Fibroblast of skin of scalp (primary cell): Measurements from ENCODE around the gene PARM1.
"Not testable (repeated sequence)": the region's sequence is repeated elsewhere in the genome, so short reads cannot be mapped to it uniquely, and the experiment has no call there.

Experiments
- DNase-seq: peaks from one replicate; pipeline ENCODE4 v3.0.0-alpha.2; 2013

Gene PARM1

GRCh38 chr4:74990276-74990875 is 57.5 kb downstream of the PARM1 start:
- DNase-seq, result no peak

DNA sequence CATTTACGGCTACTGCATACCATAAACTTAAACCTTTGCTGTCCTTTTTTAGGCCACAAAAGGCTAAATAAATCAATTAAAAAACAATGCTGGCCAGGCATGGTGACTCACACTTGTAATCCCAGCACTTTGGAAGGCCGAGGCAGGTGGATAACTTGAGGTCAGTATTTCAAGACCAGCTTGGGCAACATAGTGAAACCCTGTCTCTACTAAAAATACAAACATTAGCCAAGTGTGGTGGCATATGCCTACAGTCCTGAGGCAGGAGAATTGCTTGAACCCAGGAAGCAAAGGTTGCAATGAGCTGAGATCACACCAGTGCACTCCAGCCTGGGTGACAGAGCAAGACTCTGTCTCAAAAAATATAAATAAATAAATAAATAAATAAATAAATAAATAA is 61.5 kb downstream of the PARM1 start:
- DNase-seq, result not testable (repeated sequence)

DNA sequence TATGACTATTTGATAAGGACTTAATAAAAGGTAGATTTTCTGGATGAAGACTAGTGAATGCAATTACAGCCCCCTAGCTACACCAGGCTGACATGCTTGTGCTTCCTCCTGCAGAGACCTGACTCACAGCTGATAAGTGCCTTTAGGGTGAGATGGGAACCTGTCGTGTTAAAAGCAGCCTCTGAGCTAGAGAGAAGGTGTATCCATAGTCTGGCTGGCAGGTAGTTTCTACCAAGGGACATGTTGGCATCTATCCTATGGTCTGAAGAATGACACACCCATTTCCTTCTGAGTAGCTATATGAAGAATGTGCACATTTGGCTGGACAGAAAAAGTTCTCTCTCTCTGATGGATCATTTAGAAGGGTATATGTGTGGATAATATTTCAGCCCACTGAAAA is 64.1 kb downstream of the PARM1 start:
- no peak for DNase-seq

- no peak for DNase-seq
Measured at GRCh38 chr4:74997948-74998729, 65.2 kb downstream of the PARM1 start.

GRCh38 chr4:74999714-75000309 is 66.9 kb downstream of the PARM1 start:
- no peak for DNase-seq

DNA sequence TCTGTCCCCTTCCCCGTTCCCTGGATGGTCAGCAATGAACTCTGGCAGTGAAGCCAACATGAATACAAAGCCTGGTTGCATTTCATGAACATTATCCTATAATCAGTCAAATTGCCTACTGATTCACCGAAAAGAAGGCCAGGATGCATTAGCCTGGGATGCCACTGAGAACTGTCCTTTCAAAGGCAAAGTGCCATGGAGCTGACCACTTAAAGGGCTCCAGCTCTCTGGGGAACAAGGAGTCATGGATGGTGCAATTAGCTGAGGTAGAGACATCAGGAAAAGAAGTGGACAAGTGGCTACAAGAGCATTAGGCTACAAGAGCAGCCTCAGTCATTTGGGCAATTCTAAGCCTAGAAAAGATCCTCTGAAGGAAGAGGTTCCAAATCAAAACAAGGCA is 69.0 kb downstream of the PARM1 start:
- DNase-seq, result no peak

- DNase-seq, result no peak
Measured at GRCh38 chr4:75002381-75002780, 69.5 kb downstream of the PARM1 start.

- DNase-seq, result no peak
Measured at GRCh38 chr4:75003979-75004378, 71.1 kb downstream of the PARM1 start.

GRCh38 chr4:75004755-75005668 is 72.1 kb downstream of the PARM1 start:
- no peak for DNase-seq

DNA sequence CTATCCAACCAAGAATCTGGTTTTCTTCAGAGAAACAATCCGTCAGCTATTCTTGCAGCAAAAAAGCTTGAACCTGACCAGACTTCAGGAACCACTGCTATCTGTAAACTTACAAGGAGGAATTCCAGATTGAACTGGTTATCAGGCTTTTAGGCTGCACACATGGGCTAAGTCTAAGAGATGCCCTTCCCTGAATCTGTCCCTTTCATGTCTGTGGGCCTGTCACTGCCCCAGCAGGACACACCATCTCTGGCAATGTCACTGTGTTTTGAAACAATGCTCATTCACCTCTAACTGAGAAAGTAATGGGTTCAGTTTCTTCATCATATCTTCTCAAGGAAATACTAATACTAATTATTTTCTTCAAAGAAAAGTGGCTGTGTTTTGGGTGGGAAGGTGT is 72.8 kb downstream of the PARM1 start:
- no peak for DNase-seq

- DNase-seq, result no peak
Measured at GRCh38 chr4:75007891-75008290, 75.0 kb downstream of the PARM1 start.

DNA sequence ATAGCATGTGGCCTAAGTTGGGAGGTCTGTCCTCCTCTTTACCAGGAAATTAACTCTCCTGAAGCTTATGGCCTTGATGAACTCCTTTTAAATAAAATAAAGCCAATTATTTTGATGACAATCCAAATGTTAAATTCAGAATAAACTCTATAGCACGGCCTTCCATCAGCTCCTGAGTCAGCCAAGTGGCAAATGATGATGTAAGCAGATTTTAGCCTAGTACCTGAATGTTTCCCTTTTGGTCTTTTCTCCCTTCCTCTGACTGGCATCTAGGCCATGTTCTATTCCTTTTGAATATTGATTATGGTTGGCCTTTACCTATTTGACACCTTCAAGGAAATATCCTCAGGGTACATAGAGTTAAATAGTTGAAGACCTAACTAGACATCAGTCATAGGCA is 76.2 kb downstream of the PARM1 start:
- DNase-seq, result no peak

DNA sequence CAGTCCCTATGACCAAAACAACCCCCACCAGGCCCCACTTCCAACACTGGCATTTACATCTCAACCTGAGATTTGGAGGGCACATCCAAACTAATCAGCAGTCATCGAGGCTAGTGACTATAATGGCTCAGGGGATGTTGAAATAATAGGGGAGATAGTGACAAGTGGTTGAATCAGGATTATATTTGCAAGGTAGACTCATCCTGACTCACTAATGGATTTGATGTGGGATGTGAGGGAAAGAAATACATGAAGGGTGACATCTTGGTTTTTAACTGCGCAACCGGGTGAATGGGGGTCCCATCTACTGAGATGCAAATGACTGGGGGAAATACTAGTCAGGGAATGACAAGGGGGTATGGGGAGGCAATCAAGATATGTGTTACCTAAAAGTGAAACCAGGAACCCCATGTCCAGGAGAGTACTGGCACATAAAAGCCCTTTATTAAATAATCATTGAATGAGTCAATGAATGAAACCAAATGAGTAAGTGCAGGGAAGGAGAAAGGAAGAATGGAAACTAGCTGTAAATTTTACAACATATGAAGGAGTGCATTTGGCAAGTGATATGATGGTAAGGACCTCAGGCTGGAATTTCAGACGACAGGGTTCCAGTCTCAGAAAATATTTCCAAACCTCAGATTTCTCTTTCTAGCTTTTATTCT is 78.3 kb downstream of the PARM1 start:
- no peak for DNase-seq

DNA sequence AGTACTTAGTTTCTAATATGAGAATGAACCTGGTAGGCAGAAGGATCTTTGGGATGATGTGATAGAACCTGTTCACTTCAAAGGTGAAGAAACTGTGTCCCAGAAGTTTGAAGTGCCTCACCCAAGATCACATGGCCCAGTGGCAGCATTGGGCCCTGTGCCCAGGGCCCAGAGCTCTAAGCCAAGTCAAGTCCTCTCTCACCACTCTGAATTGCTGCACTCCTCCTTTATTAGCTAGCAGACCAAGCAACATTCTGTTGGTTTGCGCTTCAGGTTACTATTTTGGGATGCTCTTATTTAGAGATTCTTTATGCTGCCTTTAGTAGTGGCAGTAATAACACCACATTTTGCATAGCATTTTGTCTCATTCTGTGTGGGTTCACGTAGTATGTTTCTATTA is 82.7 kb downstream of the PARM1 start:
- no peak for DNase-seq

DNA sequence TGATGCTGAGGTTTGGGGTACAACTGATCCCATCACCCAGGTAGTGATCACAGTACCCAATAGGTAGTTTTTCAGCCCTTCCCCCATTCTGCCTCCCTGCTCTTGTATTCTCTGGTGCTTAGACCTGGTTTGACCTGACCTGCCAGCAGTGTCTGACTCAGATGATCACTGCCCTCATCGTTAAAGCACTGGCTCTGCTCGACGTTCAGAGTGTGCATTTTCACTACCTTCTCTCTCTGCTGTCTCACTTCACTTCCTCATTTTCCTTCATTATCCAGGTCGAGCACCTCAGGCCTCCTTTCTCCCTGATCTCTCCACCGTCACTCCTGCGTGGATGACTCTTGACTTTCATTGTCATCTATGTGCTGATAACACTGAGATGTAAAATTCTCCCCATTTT is 83.6 kb downstream of the PARM1 start:
- no peak for DNase-seq

- DNase-seq, result no peak
Measured at GRCh38 chr4:75018811-75019479, 86.0 kb downstream of the PARM1 start.

DNA sequence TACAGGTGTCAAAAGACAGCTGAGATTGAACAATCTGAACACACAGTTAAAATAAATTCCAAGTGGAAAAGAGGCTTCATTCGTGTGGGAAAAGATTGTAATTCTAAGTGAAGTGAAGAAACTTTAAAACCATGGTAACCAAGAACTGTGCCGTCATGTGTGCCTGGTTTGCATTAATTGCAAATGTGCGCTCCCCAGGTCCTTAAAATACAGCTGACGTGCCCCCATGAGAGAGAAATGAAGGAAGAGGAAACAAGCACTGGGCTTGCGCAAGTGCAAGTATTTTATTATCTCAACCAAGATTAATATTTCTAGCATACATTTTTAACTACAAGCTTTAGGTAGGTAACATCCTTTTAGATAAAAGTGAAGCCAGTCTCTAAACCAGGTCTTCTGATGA is 92.5 kb downstream of the PARM1 start:
- no peak for DNase-seq

DNA sequence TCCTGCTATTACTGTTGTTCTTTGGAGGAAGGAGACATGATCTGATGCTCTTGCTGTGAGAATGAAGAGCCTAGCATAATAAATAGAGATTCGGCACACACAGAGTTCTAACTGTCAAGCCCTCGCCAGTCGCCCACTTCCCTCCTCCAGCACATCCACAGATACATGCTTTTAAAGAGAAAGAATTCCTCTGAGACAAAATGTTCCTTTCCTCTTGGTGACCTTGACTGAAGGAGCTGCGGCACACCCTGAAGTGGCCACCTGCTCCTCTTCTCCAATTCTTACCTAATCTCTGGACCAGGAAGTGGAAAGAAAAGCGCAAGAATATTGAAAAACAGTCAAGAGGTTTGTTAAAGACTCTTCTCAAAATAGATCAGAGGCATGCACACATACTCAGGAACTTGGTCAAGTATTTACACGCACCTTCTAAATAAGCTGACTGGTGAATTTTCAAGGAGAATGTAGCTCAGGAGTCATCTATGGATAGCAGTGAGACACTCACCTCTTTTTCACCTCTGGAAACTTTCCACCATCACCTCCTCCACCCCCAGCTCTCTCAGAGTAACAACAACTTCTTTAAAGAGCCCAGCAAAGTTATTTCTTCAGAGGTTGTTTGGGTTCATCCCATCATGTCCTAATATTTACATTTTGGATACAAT is 95.4 kb downstream of the PARM1 start:
- DNase-seq, result no peak

- no peak for DNase-seq
Measured at GRCh38 chr4:75030028-75030427, 97.1 kb downstream of the PARM1 start.

DNA sequence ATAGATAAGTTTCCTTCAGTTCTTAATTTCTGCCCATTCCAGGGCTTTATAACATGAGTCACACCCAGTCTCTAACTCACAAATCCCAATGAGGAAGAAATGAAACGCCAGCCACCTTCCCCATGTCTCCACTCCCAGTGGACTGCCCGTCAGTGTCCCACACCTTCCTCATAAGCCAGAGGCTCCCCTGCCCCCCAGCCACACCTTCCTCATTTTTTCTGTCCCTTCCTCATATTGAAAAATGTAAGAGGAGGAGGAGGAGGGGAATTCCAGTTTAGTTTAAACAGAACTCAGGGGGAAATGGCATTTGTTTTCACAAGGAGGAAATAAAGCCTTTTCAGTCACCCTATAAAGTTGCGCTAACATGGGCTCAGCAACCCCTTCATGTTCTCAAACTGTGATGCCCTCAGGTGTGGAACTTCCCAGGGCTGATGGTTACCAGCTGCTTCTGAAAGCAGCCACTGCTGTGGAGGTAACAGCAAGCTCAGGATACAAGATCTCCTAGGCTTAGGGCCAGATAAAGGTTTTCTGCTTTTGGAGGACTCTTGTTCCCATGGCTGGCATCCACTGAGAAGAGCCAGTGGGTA is 97.8 kb downstream of the PARM1 start:
- DNase-seq, result no peak

DNA sequence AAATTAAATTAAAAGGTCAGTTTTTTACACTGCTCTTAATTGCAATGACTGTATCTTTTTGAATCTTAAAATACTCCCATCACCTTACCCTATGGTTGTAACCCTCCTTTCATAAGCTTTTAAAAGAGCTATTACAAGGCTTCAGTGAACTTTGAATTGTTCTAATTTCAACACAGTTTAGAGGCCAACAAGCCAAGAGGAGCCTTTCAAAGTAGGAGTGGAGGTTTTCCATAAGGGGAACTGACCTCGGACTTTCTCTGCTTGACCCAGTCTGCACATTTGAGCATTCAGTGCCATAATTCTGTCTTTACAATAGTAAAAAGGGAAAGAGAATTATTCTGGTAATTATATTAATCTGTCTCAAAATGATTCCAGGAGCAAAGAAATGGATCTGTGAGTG is 98.9 kb downstream of the PARM1 start:
- no peak for DNase-seq
